Right renal cortex interstitium (tissue), 3 donors: ENCODE data around the gene PON2. TPM values are rescaled to one million over a fixed set of nuclear protein-coding genes. Genes with fewer than 3 reads are reported as not detected.
"Not testable (repeated sequence)": the region's sequence is repeated elsewhere in the genome, so short reads cannot be mapped to it uniquely, and the experiment has no call there.

Source experiments
- DNase-seq, 3 donors: peaks; one replicate each; pipeline ENCODE4 v3.0.0-alpha.2; 2013; ENCODE audit warnings: low read depth in 3 of 3, low spot score in 2 of 3
- polyA plus RNA-seq, 3 donors: library from polyadenylated mRNA; unstranded; fragments of 120-200 nt; gene quantifications; one replicate each; pipeline ENCODE4 v1.2.1, GENCODE V29; 2013; ENCODE audit not compliant: insufficient read length in 3 of 3

Gene PON2
- polyA plus RNA-seq = 100 to 1,000 TPM; 154 to 181 (median 172) TPM

DNA sequence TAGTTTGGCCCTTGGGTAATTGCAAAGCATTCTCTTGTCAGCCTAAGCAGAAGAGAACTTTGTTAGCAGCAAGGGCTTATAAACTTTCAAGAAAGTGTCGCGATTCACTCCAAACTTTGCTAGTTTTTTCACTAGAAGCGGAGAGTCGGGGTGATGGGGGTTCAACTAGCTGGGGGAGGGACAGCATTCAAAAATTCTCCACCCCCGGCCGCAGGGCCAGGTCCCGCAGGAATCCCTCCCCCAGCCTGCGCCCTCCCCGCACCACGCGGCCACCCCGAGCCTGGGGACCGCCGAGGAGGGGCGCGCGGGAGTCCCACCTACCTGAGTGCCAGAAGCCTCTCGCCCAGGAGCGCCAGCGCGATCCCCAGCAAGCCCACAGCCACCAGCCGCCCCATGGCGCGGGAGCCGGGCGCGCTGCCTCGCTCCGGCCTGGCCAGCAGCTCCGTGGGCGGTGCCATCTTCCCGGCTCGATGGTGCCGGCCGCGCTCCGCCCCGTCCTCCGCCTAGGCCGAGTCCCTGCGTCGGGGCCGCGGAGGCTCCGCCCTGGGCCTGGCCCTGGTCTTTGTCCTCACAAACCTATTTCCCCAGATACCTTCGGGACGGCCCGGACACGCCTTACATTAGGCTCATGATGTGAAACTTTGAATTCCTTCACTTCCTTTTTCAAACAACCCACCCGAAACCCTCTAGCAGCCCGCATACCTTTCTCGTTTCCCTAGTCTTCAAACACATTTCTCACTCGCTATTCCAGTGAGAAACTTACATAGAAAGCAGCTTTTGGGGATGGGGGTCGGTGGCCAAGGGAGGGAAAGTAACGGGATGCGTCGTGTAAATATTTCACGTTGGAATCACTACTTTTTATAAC is at the start of gene PON2:
TSS of gene PON2 (minus strand) at position 472 of the 865 bp plus-strand sequence. CDS start at position 395, 77 bp downstream.
- peak; percentile 61 to 71 (median 65) for DNase-seq

DNA sequence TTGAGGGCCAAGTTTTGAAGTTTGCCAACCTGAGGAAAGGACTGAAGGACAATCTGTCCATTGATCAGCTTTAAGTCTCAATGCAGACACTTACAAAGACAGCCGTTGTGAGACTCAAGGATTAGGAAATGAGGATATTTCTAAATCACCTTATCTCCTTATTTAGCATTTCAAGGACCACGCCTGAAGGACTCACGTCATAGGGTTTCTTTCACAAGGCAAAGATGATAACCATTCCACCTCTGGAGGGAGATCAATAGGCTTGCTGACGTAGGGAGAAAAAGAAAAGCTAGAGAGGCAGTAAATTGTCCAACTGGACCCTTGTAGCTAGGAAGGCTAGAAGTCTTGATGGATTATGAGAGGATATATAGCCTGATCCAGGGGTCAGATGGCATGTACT is 47.6 kb upstream of the PON2 start:
- no peak for DNase-seq

GRCh38 chr7:95481271-95482165 is 46.7 kb upstream of the PON2 start:
- DNase-seq = no peak

- DNase-seq = no peak
Measured at GRCh38 chr7:95479992-95480624, 45.3 kb upstream of the PON2 start.

GRCh38 chr7:95478272-95479037 is 43.6 kb upstream of the PON2 start:
- DNase-seq = no peak

- no peak for DNase-seq
Measured at GRCh38 chr7:95476904-95477594, 42.2 kb upstream of the PON2 start.

DNA sequence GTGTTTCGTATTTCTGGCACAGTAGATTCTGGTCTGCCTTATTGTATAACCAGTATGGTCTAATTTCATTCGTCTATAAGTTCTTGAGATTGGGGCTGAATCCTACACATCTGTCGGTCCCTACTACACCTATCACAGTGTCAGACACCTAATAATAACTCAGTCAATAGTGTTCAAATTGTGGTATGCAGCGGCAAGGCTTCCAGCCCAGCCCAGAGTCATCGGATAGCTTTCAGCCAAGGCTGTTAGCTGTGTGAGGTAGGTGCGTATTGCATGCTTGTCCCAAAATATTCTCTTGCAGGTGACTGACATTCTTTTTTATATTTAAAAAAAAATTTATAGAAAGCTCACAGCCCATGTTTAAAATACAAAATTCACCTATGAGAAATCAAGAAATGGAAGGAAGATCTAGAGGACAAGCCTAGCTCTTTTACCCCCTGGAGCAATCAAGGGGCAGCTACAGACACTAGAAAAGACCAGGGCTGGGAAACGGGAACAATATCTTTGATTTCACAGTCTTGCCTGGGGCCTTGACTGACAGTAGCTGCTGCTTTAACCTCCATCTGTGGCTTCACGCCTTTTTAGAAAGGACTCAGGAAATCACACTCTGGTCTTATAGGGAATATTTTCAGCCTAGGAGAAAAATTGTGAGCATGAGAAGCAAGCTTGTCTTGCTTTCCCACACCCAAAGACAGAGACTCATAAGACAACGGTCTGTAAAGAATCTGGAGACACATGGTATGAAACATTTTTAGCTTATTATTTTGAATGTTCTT is 41.4 kb upstream of the PON2 start:
- DNase-seq = no peak

- no peak for DNase-seq
Measured at GRCh38 chr7:95473276-95473985, 38.6 kb upstream of the PON2 start.

- no peak for DNase-seq
Measured at GRCh38 chr7:95472581-95473161, 37.8 kb upstream of the PON2 start.

GRCh38 chr7:95471071-95471470 is 36.2 kb upstream of the PON2 start:
- no peak for DNase-seq

GRCh38 chr7:95470452-95470851 is 35.6 kb upstream of the PON2 start:
- DNase-seq = no peak

- DNase-seq = no peak
Measured at GRCh38 chr7:95469848-95470247, 35.0 kb upstream of the PON2 start.

DNA sequence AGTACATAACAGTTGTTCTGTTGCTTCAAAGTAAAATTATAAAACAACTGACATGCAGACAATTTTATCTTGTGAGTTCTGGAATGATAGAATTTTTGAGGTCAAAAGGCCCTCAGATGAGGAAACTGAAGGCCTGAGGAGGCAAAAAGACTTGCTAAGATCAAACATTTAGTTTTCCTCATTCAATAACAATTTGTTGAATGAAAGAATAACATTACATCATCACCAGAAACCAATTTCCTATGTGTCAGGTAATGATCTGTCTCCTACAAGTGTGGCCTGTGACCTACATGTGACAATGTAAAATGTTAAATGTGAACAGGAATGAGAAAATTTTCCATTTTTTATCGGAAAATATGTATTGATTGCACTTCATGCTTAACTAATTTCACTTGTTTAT is 34.4 kb upstream of the PON2 start:
- no peak for DNase-seq

GRCh38 chr7:95467912-95468607 is 33.2 kb upstream of the PON2 start:
- no peak for DNase-seq

- DNase-seq = not testable (repeated sequence)
Measured at GRCh38 chr7:95460653-95461052, 25.8 kb upstream of the PON2 start.

DNA sequence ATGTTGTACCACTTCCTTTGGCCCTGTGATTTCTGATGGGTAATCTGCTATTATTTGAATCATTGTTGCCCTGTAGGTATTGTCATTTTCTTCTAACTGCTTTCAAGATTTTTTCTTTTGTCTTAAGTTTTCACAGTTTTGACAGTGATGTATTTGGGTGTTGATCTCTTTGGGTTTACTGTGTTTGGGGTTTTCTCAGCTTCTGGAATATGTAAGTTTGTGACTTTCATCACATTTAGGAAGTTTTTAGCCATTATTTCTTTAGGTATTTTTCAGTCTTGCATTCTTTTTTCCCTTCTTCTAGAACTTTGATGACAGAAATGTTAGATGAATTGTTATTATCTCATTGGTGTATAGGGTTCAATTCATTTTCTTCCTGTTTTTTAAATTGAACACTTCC is 23.1 kb upstream of the PON2 start:
- DNase-seq = no peak

- no peak for DNase-seq
Measured at GRCh38 chr7:95454438-95455045, 19.7 kb upstream of the PON2 start.
